Globus pallidus (tissue), 1 donor: Measurements from ENCODE around the gene F2RL3.
"Not testable (repeated sequence)": the region's sequence is repeated elsewhere in the genome, so short reads cannot be mapped to it uniquely, and the experiment has no call there.

Experiments used
- DNase-seq: peaks from one replicate; pipeline ENCODE4 v3.0.0-alpha.2; 2015; ENCODE audit warnings: low spot score

The F2RL3 gene

GRCh38 chr19:16922592-16922934 is 33.8 kb downstream of the F2RL3 start:
- DNase-seq: no peak

- no peak for DNase-seq
Observed at GRCh38 chr19:16922949-16923348, 34.1 kb downstream of the F2RL3 start.

DNA sequence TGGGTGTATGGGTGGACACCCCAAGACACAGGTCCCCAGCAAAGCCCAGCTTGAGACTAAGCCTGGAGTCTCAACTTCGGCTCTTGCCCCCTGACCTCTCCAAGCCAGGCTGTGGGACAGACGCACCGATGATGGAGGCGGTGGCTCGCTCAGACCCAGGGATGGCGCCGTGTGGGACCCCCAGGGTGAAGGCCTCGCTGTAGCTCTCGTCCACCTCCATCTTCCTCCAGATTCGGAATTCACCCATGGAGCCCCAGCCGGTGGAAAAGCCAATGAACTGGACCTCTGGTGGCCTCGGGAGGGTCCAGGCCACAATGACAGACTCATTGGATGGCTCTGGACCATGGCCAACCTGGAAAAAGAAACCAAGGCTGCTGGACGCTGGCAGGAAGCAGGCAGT is 39.1 kb downstream of the F2RL3 start:
- DNase-seq: no peak

DNA sequence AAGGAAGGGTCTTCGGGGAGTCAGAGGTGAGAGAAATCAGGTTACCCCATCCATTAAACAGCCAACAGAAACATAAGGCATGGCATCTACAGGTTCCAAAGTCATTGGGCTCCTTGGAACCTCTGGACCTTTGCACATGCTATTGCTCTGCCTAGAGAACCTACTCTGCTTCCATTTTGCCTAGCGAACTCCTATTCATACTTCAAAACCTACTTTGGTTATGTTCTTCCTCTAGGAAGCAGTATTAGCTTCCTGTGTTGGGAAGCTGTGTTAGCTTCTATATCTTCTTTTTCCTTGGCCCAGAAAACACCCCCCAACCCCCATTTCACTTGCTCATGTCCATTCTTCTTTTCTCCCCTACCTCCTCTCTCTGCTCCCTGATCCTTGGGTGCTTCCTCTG is 39.6 kb downstream of the F2RL3 start:
- DNase-seq: no peak

- DNase-seq: no peak
Observed at GRCh38 chr19:16928916-16929315, 40.1 kb downstream of the F2RL3 start.

- DNase-seq: no peak
Observed at GRCh38 chr19:16930753-16931152, 42.0 kb downstream of the F2RL3 start.

DNA sequence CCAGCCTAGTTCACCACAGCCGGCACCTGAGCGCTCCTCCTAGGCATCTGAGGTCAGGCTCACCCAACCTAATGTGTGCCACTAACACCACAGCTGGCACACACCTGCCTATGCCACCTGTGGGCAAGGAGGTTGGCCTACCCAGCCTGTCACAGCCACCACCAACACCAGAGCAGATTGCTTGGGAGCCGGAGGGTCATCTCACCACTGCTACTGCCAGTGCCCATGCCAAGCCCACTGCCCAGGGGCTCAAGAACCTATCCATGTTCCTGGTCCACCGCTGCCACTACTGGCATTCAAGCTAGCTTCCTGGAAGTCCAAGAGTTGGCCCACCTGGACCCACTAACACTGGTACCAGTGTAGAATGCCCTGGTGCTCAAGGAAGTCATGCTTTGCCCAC is 42.5 kb downstream of the F2RL3 start:
- no peak for DNase-seq

GRCh38 chr19:16934489-16934888 is 45.7 kb downstream of the F2RL3 start:
- no peak for DNase-seq

DNA sequence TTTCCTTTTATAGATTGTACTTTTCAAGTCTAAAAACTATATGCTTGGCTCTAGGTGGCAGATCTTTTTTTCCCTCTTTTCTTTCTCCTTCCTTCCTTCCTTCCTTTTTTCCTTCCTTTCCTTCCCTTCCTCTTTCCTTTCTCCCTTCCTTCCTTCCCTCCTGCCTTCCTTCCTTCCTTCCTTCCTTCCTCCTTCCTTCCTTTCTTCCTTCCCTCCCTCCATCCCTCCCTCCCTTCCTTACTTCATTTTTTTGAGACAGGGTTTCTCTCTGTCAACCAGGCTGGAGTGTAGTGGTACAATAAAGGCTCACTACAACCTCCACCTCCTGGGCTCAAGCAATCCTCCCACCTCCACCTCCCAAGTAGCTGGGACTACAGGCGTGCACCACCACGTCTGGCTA is 48.1 kb downstream of the F2RL3 start:
- DNase-seq: no peak

- DNase-seq: not testable (repeated sequence)
Observed at GRCh38 chr19:16937796-16938195, 49.0 kb downstream of the F2RL3 start.

GRCh38 chr19:16938211-16938610 is 49.4 kb downstream of the F2RL3 start:
- no peak for DNase-seq

DNA sequence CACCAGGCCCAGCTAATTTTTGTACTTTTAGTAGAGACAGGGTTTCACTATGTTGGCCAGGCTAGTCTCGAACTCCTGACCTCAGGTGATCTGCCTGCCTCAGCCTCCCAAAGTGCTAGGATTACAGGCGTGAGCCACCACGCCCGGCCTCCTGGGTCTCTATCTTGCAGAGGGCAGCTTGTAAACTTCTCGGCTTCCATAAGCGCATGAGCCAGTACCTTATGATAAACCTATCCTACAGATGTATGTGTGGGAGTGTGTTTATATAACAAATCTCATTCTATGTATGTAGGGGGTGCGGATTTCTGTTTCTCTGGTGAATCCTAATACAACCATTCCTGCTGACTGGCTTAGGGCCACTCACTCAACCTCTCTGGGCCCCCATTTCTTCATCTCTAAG is 51.3 kb downstream of the F2RL3 start:
- not testable (repeated sequence) for DNase-seq

GRCh38 chr19:16940626-16941025 is 51.8 kb downstream of the F2RL3 start:
- DNase-seq: no peak
